B cell (primary cell): ENCODE measurements around the gene L3MBTL3.

ENCODE experiments used
- EZH2 ChIP-seq: IDR thresholded peaks from 2 replicates; pipeline ENCODE4 v1.6.1; 2012; ENCODE audit warnings: borderline replicate concordance, low read depth, mild to moderate bottlenecking, moderate library complexity, low read length; ENCODE audit not compliant: insufficient read depth, poor library complexity, severe bottlenecking
- TF ChIP-seq, protein P1 (sequence below): fragments of 200-600 bp; IDR thresholded peaks from one replicate; pipeline ENCODE4 v1.8.0; 2022; ENCODE audit warnings: antibody characterized with exemption, mild to moderate bottlenecking

- TF ChIP-seq, protein P1, sequence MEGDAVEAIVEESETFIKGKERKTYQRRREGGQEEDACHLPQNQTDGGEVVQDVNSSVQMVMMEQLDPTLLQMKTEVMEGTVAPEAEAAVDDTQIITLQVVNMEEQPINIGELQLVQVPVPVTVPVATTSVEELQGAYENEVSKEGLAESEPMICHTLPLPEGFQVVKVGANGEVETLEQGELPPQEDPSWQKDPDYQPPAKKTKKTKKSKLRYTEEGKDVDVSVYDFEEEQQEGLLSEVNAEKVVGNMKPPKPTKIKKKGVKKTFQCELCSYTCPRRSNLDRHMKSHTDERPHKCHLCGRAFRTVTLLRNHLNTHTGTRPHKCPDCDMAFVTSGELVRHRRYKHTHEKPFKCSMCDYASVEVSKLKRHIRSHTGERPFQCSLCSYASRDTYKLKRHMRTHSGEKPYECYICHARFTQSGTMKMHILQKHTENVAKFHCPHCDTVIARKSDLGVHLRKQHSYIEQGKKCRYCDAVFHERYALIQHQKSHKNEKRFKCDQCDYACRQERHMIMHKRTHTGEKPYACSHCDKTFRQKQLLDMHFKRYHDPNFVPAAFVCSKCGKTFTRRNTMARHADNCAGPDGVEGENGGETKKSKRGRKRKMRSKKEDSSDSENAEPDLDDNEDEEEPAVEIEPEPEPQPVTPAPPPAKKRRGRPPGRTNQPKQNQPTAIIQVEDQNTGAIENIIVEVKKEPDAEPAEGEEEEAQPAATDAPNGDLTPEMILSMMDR: no peak
- no peak for TF ChIP-seq EZH2
Measured at GRCh38 chr6:130019326-130020072, 1.1 kb downstream of the L3MBTL3 start.
